HFFc6 (cell line): ENCODE measurements around the gene NCAM2. TPM values are rescaled to one million over a fixed set of nuclear protein-coding genes. Genes with fewer than 3 reads are reported as not detected.

Experiments
- DNase-seq: peaks from one replicate; pipeline ENCODE4 v3.0.0-alpha.2; 2018
- H3K27ac Mint-ChIP-seq: 2 replicates; pipeline ENCODE4 v1.8.0; 2020; ENCODE audit warnings: mild to moderate bottlenecking, mixed read lengths
- H3K27me3 Mint-ChIP-seq: 2 replicates; pipeline ENCODE4 v1.8.0; 2021; ENCODE audit warnings: mild to moderate bottlenecking, moderate library complexity, mixed read lengths; ENCODE audit not compliant: insufficient read depth
- H3K36me3 Mint-ChIP-seq: 2 replicates; pipeline ENCODE4 v1.8.0; 2021; ENCODE audit warnings: low read depth, mixed read lengths
- H3K4me1 Mint-ChIP-seq: 2 replicates; pipeline ENCODE4 v1.8.0; 2020; ENCODE audit warnings: low read depth, mixed read lengths
- H3K4me3 Mint-ChIP-seq: 2 replicates; pipeline ENCODE4 v1.8.0; 2020; ENCODE audit warnings: mild to moderate bottlenecking, moderate library complexity, mixed read lengths
- H3K9me3 Mint-ChIP-seq: 2 replicates; pipeline ENCODE4 v1.8.0; 2020; ENCODE audit warnings: mild to moderate bottlenecking, mixed read lengths
- CTCF ChIP-seq: fragments of 200-600 bp; sonication (generic); IDR thresholded peaks from 2 replicates; pipeline ENCODE4 v1.5.0; 2021; ENCODE audit warnings: antibody characterized with exemption, mild to moderate bottlenecking
- total RNA-seq, 6 experiments: library from RNA; stranded (reverse); fragmentation: NEBNext Ultra II Directional; extraction: Animal tissue kit (Norgen Biotek cat#: 25700); gene quantifications; 2 replicates in 1 of 6; 3 replicates in 5 of 6; pipeline ENCODE4 v1.2.3, GENCODE V29; 2021

The NCAM2 gene
- total RNA-seq, 6 experiments from 2014 or later, result 2.2 to 10.2 (median 8.8) TPM

GRCh38 chr21:21286170-21286798 is 288.1 kb downstream of the NCAM2 start:
- no peak overlapping the region for H3K4me3 Mint-ChIP-seq
- DNase-seq, result no peak
- no peaks in the 10 kb centered on the region for H3K36me3 Mint-ChIP-seq
- H3K4me1 Mint-ChIP-seq, result no peaks in the 10 kb centered on the region; the same call in 1 of the 2 replicates
- no peaks in the 10 kb centered on the region for H3K27me3 Mint-ChIP-seq
- TF ChIP-seq CTCF, result no peak
- no peaks in the 10 kb centered on the region for H3K9me3 Mint-ChIP-seq
- H3K27ac Mint-ChIP-seq, result no peak overlapping the region

GRCh38 chr21:21290751-21291150 is 292.5 kb downstream of the NCAM2 start:
- no peaks in the 10 kb centered on the region for H3K36me3 Mint-ChIP-seq
- H3K4me1 Mint-ChIP-seq, result no peaks in the 10 kb centered on the region; the same call in 1 of the 2 replicates
- H3K27me3 Mint-ChIP-seq, result no peaks in the 10 kb centered on the region
- H3K27ac Mint-ChIP-seq, result no peak overlapping the region
- DNase-seq, result no peak
- no peak for TF ChIP-seq CTCF
- no peak overlapping the region for H3K4me3 Mint-ChIP-seq
- H3K9me3 Mint-ChIP-seq, result no peaks in the 10 kb centered on the region

GRCh38 chr21:21291883-21292569 is 293.8 kb downstream of the NCAM2 start:
- H3K27me3 Mint-ChIP-seq, result no peaks in the 10 kb centered on the region
- no peak for TF ChIP-seq CTCF
- no peaks in the 10 kb centered on the region for H3K9me3 Mint-ChIP-seq
- no peak overlapping the region for H3K27ac Mint-ChIP-seq
- no peaks in the 10 kb centered on the region; the same call in 1 of the 2 replicates for H3K4me1 Mint-ChIP-seq
- DNase-seq, result no peak
- no peak overlapping the region for H3K4me3 Mint-ChIP-seq
- H3K36me3 Mint-ChIP-seq, result no peaks in the 10 kb centered on the region

- Mint-ChIP-seq H3K27me3 (no peaks in the 10 kb centered on the region), H3K36me3 (no peaks in the 10 kb centered on the region), H3K4me3 (no peak overlapping the region), H3K4me1 (no peaks in the 10 kb centered on the region; the same call in 1 of the 2 replicates), H3K9me3 (no peaks in the 10 kb centered on the region), H3K27ac (no peak overlapping the region)
- peak; percentile 21; the same call in 1 of the 2 replicates for TF ChIP-seq CTCF
- DNase-seq, result no peak
These were observed 297.1 kb downstream of the NCAM2 start for GRCh38 chr21:21295303-21295702.

- Mint-ChIP-seq H3K9me3 (no peaks in the 10 kb centered on the region), H3K4me1 (no peaks in the 10 kb centered on the region), H3K27ac (no peak overlapping the region), H3K4me3 (no peak overlapping the region), H3K36me3 (no peaks in the 10 kb centered on the region), H3K27me3 (no peaks in the 10 kb centered on the region)
- TF ChIP-seq CTCF, result no peak
- no peak for DNase-seq
These were observed 299.0 kb downstream of the NCAM2 start for GRCh38 chr21:21297211-21297610.
